GOT3 (cell line): ENCODE results near the gene RNMT.

ENCODE experiments used
- DNase-seq: peaks from one replicate; lab custom pipeline; 2025; ENCODE audit warnings: mixed read lengths; lab: John Stamatoyannopoulos, UW

RNMT gene

GRCh38 chr18:13811993-13812392 lies 85.5 kb downstream of the RNMT start:
- no peak for DNase-seq

GRCh38 chr18:13813271-13813849 lies 86.9 kb downstream of the RNMT start:
- no peak for DNase-seq
